RPMI8226 (cell line): Measurements from ENCODE around the gene TOM1L2.

Experiments
- DNase-seq: peaks from one replicate; pipeline ENCODE4 v3.0.0-alpha.2; 2015

TOM1L2 gene

GRCh38 chr17:17827826-17828621 is 144.2 kb downstream of the TOM1L2 start:
- no peak for DNase-seq

GRCh38 chr17:17826942-17827785 is 145.0 kb downstream of the TOM1L2 start:
- DNase-seq = no peak

- DNase-seq = no peak
Observed at GRCh38 chr17:17826342-17826713, 145.9 kb downstream of the TOM1L2 start.

- peak; percentile 40 for DNase-seq
Observed at GRCh38 chr17:17824783-17825614, 147.2 kb downstream of the TOM1L2 start.

- DNase-seq = peak; percentile 47
Observed at GRCh38 chr17:17824119-17824782, 147.9 kb downstream of the TOM1L2 start.

- DNase-seq = peak; percentile 98
Observed at GRCh38 chr17:17823433-17824118, 148.6 kb downstream of the TOM1L2 start.

- DNase-seq = peak; percentile 51
Observed at GRCh38 chr17:17822616-17823015, 149.6 kb downstream of the TOM1L2 start.

GRCh38 chr17:17822189-17822588 is 150.0 kb downstream of the TOM1L2 start:
- peak; percentile 84 for DNase-seq

- no peak for DNase-seq
Observed at GRCh38 chr17:17820463-17821158, 151.6 kb downstream of the TOM1L2 start.

- DNase-seq = no peak
Observed at GRCh38 chr17:17820046-17820445, 152.2 kb downstream of the TOM1L2 start.

GRCh38 chr17:17819561-17819995 is 152.6 kb downstream of the TOM1L2 start:
- DNase-seq = peak; percentile 93

GRCh38 chr17:17819111-17819510 is 153.1 kb downstream of the TOM1L2 start:
- no peak for DNase-seq

- peak; percentile 61 for DNase-seq
Observed at GRCh38 chr17:17818088-17818526, 154.1 kb downstream of the TOM1L2 start.

GRCh38 chr17:17817552-17817947 is 154.7 kb downstream of the TOM1L2 start:
- no peak for DNase-seq

- DNase-seq = no peak
Observed at GRCh38 chr17:17816831-17817551, 155.2 kb downstream of the TOM1L2 start.

- DNase-seq = no peak
Observed at GRCh38 chr17:17816240-17816814, 155.9 kb downstream of the TOM1L2 start.

GRCh38 chr17:17815436-17816200 is 156.6 kb downstream of the TOM1L2 start:
- no peak for DNase-seq

- no peak for DNase-seq
Observed at GRCh38 chr17:17815062-17815406, 157.2 kb downstream of the TOM1L2 start.
